Urinary bladder (tissue), 4 donors: Measurements from ENCODE around the gene TTC12. TPM values are rescaled to one million over a fixed set of nuclear protein-coding genes. Genes with fewer than 3 reads are reported as not detected.

Experiments used
- DNase-seq: peaks from one replicate; pipeline ENCODE4 v3.0.0-alpha.2; 2015; ENCODE audit errors: extremely low spot score
- H3K27ac ChIP-seq: one replicate; pipeline ENCODE4 v1.5.1; 2013; ENCODE audit warnings: low read depth, mild to moderate bottlenecking, moderate library complexity
- H3K36me3 ChIP-seq: one replicate; pipeline ENCODE4 v1.6.1; 2013; ENCODE audit warnings: mild to moderate bottlenecking, moderate library complexity; ENCODE audit not compliant: insufficient read depth
- H3K4me1 ChIP-seq: one replicate; pipeline ENCODE4 v1.6.1; 2013; ENCODE audit warnings: mild to moderate bottlenecking, moderate library complexity; ENCODE audit not compliant: insufficient read depth
- H3K4me3 ChIP-seq: one replicate; pipeline ENCODE4 v1.5.1; 2013; ENCODE audit warnings: low read depth, low read length
- WGBS: extraction: QIAGEN DNeasy Blood & Tissue Kit; methylation state at CpG from one replicate; pipeline ENCODE4 v1.1.7; 2013; 5-methylcytosine and 5-hydroxymethylcytosine counted together
- polyA plus RNA-seq: library from polyadenylated mRNA; stranded (reverse); fragments of 200-250 nt; gene quantifications from one replicate; pipeline ENCODE4 v1.2.3, GENCODE V29; 2013
- total RNA-seq: library from RNA; depleted of rRNA; stranded (reverse); fragments of >200 nt; gene quantifications from one replicate; pipeline ENCODE4 v1.2.3, GENCODE V29; 2014
- donor health status: healthy with polysubstance abuse.
- donor health status: healthy.

TTC12 gene
- total and polyA plus RNA-seq, 2 donors: 12.0 to 27.7 TPM

DNA sequence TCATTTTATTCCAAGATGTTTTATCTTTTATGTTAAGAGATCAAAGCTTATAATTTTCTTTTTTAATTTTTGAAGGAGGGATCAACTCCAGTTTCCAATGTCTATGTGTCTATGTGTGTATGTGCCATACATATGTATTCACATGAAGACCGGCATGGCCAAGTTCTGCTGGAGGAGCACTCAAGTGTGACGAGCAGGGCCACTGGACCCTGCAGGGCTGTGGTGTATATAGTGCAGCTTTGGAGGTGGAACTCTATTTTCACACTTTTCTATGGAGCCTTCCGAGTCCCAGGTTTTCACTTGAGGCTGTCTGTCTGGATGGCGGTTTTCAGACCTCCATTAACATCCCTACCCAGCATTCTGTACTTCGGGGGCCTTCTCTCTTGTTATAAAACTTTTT lies 36.5 kb upstream of the TTC12 start:
- 95% methylated on average over 5 of the region's 5 CpGs for WGBS
- Histone ChIP-seq H3K36me3 (no peaks in the 10 kb centered on the region), H3K27ac (no peak overlapping the region), H3K4me3 (no peak overlapping the region), H3K4me1 (no peaks in the 10 kb centered on the region)
- DNase-seq: no peak

DNA sequence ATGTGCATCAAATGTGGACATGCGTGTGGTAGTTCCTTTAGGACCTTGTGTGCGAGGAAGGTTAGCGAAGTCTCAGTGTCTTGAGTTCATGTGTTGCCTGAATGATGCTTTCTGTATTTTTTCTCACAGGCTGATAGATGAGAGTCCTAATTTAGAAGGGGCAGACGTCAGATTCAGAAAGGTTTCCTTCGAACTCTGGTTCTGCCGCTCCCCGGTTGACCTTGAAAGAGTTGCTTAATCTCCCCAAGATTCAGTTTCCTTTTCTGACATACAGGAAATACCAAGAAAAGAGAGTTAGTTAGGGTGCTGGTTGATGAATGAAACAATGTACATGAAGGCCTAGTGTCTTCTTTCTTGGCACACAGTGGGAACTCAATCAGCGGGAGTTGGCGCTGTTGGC lies 35.9 kb upstream of the TTC12 start:
- WGBS: 93% methylated on average over 9 of the region's 9 CpGs
- no peaks in the 10 kb centered on the region for H3K36me3 ChIP-seq
- no peak overlapping the region for H3K27ac ChIP-seq
- H3K4me1 ChIP-seq: no peaks in the 10 kb centered on the region
- H3K4me3 ChIP-seq: no peak overlapping the region
- no peak for DNase-seq

DNA sequence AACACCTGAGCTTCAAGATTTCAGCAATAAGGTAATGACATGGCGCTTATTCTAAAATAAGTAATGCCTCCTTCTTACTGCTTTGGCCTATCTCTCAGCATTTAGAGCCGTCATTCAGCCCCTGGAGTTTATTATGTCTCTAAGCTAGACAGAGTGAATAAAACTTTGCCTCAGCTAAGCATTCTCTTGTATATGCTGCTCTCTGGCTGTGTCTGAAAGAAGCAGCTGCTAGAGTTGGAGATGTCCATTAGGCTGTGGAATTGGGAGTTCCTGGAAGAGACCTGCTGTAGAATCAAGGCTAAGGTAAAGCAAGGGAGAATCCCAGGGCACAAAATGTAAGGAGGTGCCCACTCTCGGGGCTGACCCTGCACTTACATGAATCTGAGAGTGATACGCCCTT lies 35.5 kb upstream of the TTC12 start:
- DNase-seq: no peak
- WGBS: 49% methylated on average over 4 of the region's 4 CpGs
- no peaks in the 10 kb centered on the region for H3K36me3 ChIP-seq
- no peak overlapping the region for H3K4me3 ChIP-seq
- H3K27ac ChIP-seq: no peak overlapping the region
- H3K4me1 ChIP-seq: no peaks in the 10 kb centered on the region

DNA sequence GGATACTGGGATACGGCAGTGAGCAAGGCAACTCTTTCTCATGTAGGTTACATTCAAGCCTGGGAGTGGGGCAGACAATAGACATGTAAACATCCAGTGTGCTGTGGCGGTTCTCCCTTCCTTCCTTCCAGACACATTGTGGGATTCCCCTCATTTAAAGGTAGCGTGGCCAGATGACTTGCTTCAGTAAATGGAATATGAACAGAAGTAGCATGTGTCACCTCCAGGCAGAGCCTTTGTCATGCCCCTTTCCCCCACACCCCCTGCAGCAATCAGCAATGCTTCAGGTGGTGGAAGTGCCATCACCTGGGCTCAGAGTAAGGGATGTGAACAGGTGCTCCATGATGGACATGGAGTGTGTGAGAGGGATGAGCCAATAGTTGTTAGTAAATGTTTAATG lies 34.8 kb upstream of the TTC12 start:
- Histone ChIP-seq H3K27ac (no peak overlapping the region), H3K36me3 (no peaks in the 10 kb centered on the region), H3K4me1 (no peaks in the 10 kb centered on the region), H3K4me3 (no peak overlapping the region)
- DNase-seq: no peak
- WGBS: 80% methylated on average over 3 of the region's 3 CpGs

DNA sequence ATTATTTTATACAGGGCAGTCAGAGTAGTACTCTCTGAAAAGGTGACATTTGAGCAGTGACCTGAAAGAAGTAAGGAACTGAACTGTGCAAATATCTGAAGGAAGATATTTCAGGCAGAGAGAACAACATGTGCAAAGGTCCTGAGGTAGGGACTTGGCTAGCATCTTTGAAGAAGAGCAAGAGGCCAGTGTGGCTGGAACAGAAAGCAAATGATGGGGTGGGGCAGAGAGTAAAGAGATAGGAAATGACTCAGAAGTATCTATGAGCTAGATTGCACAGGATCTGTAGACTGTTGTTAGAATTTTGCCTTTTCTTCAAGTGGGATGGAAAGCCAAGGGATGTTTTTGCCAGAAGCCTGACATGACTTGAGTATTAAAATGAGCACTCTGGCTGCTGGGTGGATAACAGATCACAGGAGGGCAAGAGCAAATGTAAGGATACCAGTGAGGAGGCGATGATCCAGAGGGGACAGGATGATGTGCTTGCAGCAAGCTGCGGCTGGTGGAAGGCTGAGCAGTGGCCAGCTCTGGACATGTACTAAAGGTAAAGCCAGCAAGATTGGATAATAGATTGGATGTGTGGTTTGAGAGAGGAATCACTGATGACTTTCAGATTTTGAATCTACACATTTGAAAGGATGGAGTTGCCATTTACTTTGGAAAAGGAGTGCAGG lies 33.2 kb upstream of the TTC12 start:
- 96% methylated on average over 2 of the region's 2 CpGs for WGBS
- DNase-seq: no peak
- Histone ChIP-seq H3K4me3 (no peak overlapping the region), H3K4me1 (no peaks in the 10 kb centered on the region), H3K27ac (no peak overlapping the region), H3K36me3 (no peaks in the 10 kb centered on the region)

DNA sequence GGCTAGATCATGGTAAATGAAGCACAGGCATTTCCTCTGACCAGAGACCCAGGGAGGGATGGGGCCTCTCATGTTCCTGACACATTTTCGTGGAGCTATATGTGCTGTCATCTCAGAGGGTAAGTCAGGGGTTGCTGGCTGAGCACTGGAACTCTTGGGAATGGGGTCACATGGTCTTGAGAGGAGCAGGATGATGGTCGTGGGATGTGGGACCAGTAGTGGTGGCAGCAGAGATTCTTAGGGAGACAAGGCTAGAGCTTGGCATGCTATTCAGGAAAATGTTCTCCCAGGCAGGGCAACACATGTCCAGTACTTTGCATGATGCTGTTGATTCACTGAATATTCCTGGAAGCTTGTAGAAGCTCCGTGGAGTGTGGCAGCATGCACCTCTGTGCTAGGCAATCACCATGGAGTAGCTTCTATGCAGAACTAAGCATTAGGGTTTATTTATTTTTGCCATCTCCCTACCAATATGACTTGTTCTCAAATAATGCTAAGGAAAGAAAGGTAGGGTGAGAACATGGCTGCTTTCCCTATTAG lies 31.4 kb upstream of the TTC12 start:
- Histone ChIP-seq H3K27ac (no peak overlapping the region), H3K36me3 (no peaks in the 10 kb centered on the region), H3K4me3 (no peak overlapping the region), H3K4me1 (no peaks in the 10 kb centered on the region)
- WGBS: 78% methylated on average over 3 of the region's 3 CpGs
- DNase-seq: no peak

DNA sequence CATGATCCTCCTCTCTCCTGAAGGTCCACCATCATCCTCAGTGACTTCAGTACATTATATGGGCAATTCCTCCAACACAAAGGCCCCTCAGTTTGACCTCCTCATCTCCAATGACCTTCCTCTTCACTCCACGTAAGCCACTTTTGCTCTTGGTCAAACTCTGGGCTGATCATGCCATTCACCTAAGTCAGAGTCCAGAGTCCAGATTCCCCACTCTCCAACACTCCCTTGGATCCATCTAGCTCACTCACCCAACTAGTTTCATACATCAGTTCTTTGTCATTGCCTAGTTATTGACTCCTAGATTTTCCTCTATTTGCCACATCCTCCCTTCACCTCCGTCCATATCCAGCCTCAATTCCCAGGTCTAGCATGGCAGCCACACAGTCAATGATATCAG lies 30.5 kb upstream of the TTC12 start:
- 96% methylated on average over 2 of the region's 2 CpGs for WGBS
- no peaks in the 10 kb centered on the region for H3K4me1 ChIP-seq
- no peaks in the 10 kb centered on the region for H3K36me3 ChIP-seq
- H3K4me3 ChIP-seq: no peak overlapping the region
- DNase-seq: no peak
- H3K27ac ChIP-seq: no peak overlapping the region

DNA sequence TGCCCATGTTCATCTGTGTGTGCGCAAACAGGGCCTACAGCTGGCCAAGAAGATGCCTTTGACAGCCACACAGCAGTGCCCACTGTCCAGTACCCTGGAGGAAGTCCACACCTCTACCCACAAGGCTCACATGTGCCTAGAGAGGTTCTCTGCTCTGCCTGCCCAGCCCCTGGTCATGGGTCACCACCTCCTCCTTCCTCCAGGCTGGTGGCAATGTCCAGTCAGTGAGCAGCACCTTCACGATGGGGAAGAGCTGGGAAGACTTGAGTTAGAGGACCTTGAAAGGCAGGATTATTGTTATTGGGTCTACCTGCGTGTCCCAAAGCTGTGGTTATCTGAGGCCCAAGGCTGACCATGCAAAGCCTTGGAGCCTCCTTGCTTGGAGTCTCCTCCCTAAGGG lies 28.4 kb upstream of the TTC12 start:
- WGBS: 98% methylated on average over 3 of the region's 3 CpGs
- Histone ChIP-seq H3K36me3 (no peaks in the 10 kb centered on the region), H3K4me3 (no peak overlapping the region), H3K4me1 (no peaks in the 10 kb centered on the region), H3K27ac (no peak overlapping the region)
- DNase-seq: no peak

DNA sequence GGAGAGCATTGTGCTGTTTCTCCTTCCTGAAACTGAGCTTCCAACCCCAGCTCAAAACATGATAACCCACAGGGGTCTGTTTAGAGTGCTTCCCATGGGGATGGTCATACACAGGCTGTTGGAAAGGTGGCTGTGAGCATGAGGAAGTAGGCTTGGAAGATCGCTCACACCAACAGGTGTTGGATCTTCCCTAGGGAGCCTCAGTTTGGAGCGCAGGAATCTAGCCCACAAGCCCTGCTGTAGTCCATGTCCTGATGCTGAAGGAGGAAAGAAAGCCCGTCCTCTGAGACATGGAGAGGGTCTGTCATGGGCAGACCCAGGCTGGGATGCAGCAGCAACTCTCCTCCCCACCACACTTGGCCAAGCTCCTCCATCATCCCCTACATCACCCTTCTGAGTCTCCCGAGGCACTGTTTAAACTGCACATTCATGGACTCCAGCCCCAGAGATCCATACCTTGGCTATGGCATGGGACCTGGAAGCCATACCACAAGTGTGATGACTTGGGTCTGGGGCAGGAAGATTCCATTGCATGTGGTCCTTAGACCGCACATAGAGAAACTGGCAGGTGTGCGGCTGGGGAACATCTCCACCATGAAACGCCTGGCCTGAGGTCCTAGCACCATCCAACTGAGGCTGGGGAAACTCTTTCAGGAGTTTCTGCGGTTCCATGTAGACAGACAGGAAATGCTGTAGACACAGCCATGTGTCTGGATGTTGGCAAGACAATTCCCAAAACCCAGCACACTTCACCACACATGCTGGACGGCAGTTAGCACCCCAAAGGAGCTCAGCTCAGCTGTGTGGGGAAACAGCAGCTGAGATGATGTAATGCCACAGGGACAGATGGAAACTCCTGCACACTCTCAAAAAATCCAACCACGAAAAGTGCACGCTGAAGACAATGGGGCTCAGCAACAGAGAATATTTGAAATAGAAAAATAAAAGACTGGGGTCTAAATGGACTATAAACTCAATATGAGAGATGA lies 27.6 kb upstream of the TTC12 start:
- WGBS: 75% methylated on average over 11 of the region's 11 CpGs
- no peak overlapping the region for H3K4me3 ChIP-seq
- DNase-seq: no peak
- H3K27ac ChIP-seq: no peak overlapping the region
- H3K36me3 ChIP-seq: no peaks in the 10 kb centered on the region
- no peaks in the 10 kb centered on the region for H3K4me1 ChIP-seq

DNA sequence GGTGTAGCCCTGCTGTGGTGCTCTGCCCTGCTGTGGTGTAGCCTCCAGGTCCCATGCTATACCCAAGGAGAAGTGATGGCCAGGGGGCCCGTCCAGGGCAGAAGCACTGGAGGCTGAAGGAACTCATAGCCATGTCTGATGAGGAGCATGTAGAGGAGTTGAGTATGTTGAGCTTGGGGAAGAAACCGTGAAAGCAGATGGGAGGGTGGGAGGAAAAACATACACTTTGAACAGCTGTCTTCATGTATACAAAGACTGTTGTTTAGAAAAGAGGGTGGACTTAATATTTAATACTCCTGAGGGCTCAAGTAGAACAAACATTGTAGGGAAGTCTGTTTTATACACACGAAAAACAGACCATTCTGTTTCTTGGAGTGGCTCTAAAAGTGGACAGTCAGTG lies 26.6 kb upstream of the TTC12 start:
- Histone ChIP-seq H3K36me3 (no peaks in the 10 kb centered on the region), H3K27ac (no peak overlapping the region), H3K4me1 (no peaks in the 10 kb centered on the region), H3K4me3 (no peak overlapping the region)
- WGBS: 54% methylated on average over 3 of the region's 3 CpGs
- no peak for DNase-seq

DNA sequence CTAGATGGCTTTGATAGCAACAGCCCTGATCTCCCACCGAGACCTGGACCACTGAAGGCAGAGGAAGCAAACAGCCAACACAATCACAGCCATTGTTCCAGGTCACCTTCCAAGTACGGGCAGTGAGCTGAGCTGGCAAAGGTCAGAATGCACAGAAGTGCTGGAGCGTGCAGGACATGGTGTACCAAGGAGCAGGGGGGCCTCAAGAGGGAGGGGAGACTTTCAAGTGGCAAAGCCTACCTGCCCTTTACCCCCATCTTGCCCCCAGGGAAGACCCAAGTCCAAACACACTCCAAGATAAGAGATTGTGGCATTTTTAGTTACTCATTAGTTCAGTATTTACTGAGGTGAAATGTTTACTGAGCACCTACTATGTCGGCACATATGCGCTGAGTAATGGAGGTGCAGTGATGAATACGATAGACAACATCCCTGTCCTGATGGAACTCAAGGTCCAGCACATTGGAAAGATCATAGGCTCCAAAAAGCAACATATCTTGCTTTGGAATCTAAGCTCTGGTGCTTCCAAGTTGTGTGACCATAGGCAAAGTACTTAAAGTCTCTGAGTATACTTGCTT lies 26.0 kb upstream of the TTC12 start:
- Histone ChIP-seq H3K27ac (no peak overlapping the region), H3K4me3 (no peak overlapping the region), H3K4me1 (no peaks in the 10 kb centered on the region), H3K36me3 (no peaks in the 10 kb centered on the region)
- WGBS: 78% methylated on average over 6 of the region's 6 CpGs
- DNase-seq: no peak

DNA sequence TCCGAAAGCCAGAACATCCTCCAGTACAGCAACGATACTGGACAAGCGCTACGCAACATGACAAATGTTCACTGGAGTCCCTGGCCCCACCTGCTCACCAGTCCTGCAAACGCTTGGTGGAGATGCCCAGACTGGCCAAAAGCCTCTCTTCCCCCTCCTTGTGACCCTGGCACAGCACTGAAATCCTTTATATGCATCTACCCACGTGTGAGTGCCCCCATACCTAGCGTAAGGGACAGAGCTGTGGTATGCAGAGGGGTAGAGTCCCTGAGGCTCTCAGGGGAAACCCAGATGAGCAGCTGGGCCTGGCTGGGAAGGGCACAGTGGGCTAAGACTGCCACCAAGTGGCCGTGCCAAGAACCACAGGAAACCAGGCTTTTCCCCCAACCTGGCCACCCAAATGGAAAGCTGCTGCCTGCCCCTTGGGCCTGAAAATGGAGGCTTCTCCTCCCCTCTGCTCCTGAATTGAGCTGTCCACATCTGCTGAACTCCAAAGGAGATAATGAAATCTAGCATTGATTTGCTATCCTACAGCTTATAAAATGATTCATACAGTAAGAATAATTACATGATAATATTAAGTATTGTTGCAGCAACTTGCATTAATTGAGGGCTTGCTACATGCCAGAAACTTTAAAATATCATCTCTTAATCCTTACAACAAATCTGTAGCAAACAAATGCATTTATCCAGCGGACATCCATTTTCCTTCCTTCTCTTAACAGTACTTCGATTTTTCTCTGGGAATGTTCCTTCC lies 24.8 kb upstream of the TTC12 start:
- 65% methylated on average over 10 of the region's 10 CpGs for WGBS
- H3K36me3 ChIP-seq: no peaks in the 10 kb centered on the region
- H3K4me1 ChIP-seq: no peaks in the 10 kb centered on the region
- no peak overlapping the region for H3K27ac ChIP-seq
- no peak overlapping the region for H3K4me3 ChIP-seq
- peak; percentile 13 for DNase-seq

DNA sequence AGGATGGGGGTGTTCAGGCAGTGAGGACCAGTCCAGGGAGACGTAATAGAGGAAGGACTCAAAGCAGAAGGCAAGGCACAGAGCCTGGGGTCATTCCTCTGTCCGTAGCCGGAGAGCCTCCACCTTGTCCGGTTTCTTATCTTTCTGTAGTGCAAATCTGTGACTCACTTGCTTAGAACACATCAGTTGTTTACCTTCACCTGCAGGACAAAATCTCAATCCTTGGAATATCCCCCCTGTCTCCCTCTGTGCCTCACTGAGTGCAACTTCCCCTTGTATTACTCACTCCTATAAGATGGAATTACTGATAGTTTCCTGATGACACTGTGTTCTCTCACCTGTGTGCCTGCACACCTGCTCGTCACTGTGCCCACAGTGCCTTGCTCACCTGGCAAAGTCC lies 20.4 kb upstream of the TTC12 start:
- Histone ChIP-seq H3K27ac (no peak overlapping the region), H3K4me3 (no peak overlapping the region), H3K36me3 (no peaks in the 10 kb centered on the region), H3K4me1 (no peaks in the 10 kb centered on the region)
- DNase-seq: no peak
- 83% methylated on average over 5 of the region's 5 CpGs for WGBS
